Measurements from ENCODE around the gene CCT7. TPM values are rescaled to one million over a fixed set of nuclear protein-coding genes. Genes with fewer than 3 reads are reported as not detected.

Gene CCT7
- total RNA-seq, 1 donor from 2014 or later: 192 TPM

GRCh38 chr2:73237168-73237567, 3.1 kb downstream of the CCT7 start:
- no peak for TF ChIP-seq CTCF (IDR thresholded peaks at IDR 0.05)
- Mint-ChIP-seq H3K27ac (ENCODE audit: unreplicated experiment) (peak overlapping the region; percentile 18), H3K4me3 (ENCODE audit: unreplicated experiment) (no peak overlapping the region), H3K27me3 (ENCODE audit: low read depth) (no peaks in the 10 kb centered on the region), H3K9me3 (ENCODE audit: low read depth) (no peaks in the 10 kb centered on the region), H3K36me3 (ENCODE audit: low read depth) (no peaks in the 10 kb centered on the region), H3K4me1 (ENCODE audit: low read depth) (peaks cover 46% of the 10 kb centered on the region)
- no peak for DNase-seq (ENCODE audit: low spot score)

GRCh38 chr2:73238149-73238548, 4.0 kb downstream of the CCT7 start:
- Mint-ChIP-seq H3K4me3 (ENCODE audit: unreplicated experiment) (no peak overlapping the region), H3K27me3 (ENCODE audit: low read depth) (no peaks in the 10 kb centered on the region), H3K27ac (ENCODE audit: unreplicated experiment) (no peak overlapping the region), H3K36me3 (ENCODE audit: low read depth) (no peaks in the 10 kb centered on the region), H3K9me3 (ENCODE audit: low read depth) (no peaks in the 10 kb centered on the region), H3K4me1 (ENCODE audit: low read depth) (peaks cover 40% of the 10 kb centered on the region)
- TF ChIP-seq CTCF (IDR thresholded peaks at IDR 0.05): no peak
- no peak for DNase-seq (ENCODE audit: low spot score)

GRCh38 chr2:73238976-73239375, 4.9 kb downstream of the CCT7 start:
- H3K27ac Mint-ChIP-seq (ENCODE audit: unreplicated experiment): no peak overlapping the region
- DNase-seq (ENCODE audit: low spot score): no peak

GRCh38 chr2:73239776-73240175, 5.7 kb downstream of the CCT7 start:
- no peak overlapping the region for H3K27ac Mint-ChIP-seq (ENCODE audit: unreplicated experiment)
- no peak overlapping the region for H3K4me3 Mint-ChIP-seq (ENCODE audit: unreplicated experiment)
- H3K27me3 Mint-ChIP-seq (ENCODE audit: low read depth): no peaks in the 10 kb centered on the region
- no peak for TF ChIP-seq CTCF (IDR thresholded peaks at IDR 0.05)
- peaks cover 39% of the 10 kb centered on the region for H3K4me1 Mint-ChIP-seq (ENCODE audit: low read depth)
- no peak for DNase-seq (ENCODE audit: low spot score)
- peaks cover 6% of the 10 kb centered on the region for H3K36me3 Mint-ChIP-seq (ENCODE audit: low read depth)
- H3K9me3 Mint-ChIP-seq (ENCODE audit: low read depth): no peaks in the 10 kb centered on the region

More at GRCh38 chr2:73238976-73239375, 4.9 kb downstream of the CCT7 start:
- no peak overlapping the region for H3K4me3 Mint-ChIP-seq (ENCODE audit: unreplicated experiment)
- H3K4me1 Mint-ChIP-seq (ENCODE audit: low read depth): peaks cover 40% of the 10 kb centered on the region
- no peaks in the 10 kb centered on the region for H3K9me3 Mint-ChIP-seq (ENCODE audit: low read depth)
- no peaks in the 10 kb centered on the region for H3K36me3 Mint-ChIP-seq (ENCODE audit: low read depth)
- no peak for TF ChIP-seq CTCF (IDR thresholded peaks at IDR 0.05)
- no peaks in the 10 kb centered on the region for H3K27me3 Mint-ChIP-seq (ENCODE audit: low read depth)

- H3K9me3 Mint-ChIP-seq (ENCODE audit: low read depth): no peaks in the 10 kb centered on the region
- no peak overlapping the region for H3K4me3 Mint-ChIP-seq (ENCODE audit: unreplicated experiment)
- TF ChIP-seq CTCF (IDR thresholded peaks at IDR 0.05): no peak
- peaks cover 29% of the 10 kb centered on the region for H3K36me3 Mint-ChIP-seq (ENCODE audit: low read depth)
- no peak overlapping the region for H3K27ac Mint-ChIP-seq (ENCODE audit: unreplicated experiment)
- H3K4me1 Mint-ChIP-seq (ENCODE audit: low read depth): peaks cover 5% of the 10 kb centered on the region
- no peak for DNase-seq (ENCODE audit: low spot score)
- H3K27me3 Mint-ChIP-seq (ENCODE audit: low read depth): no peaks in the 10 kb centered on the region
Observed at GRCh38 chr2:73243884-73244570, 9.9 kb downstream of the CCT7 start.

Measured in chondrocyte (in vitro differentiated cells).